Upper lobe of left lung (tissue), 4 donors: ENCODE data around the gene RSPH9.

Experiments used
- CTCF ChIP-seq, 6 experiments: fragments of 450-650 bp in 4 of 6; fragments of 200-600 bp in 2 of 6; sonication (generic) in 2 of 6; IDR thresholded peaks; one replicate each; pipeline ENCODE4 v1.5.1; 2016 to 2019; ENCODE audit warnings: antibody characterized with exemption in 6 of 6
- EP300 ChIP-seq, 4 donors: sonication (generic); formaldehyde crosslinking; IDR thresholded peaks; one replicate each; pipeline ENCODE4 v1.5.1; 2017; ENCODE audit warnings: antibody characterized with exemption in 4 of 4, control low read depth in 2 of 4
- POLR2AphosphoS5 ChIP-seq, 2 donors: sonication (generic); formaldehyde crosslinking; IDR thresholded peaks; one replicate each; pipeline ENCODE4 v1.5.1; 2017; ENCODE audit warnings: antibody characterized with exemption in 2 of 2

- TF ChIP-seq POLR2AphosphoS5 (IDR thresholded peaks at IDR 0.05), result no peak
- no peak for TF ChIP-seq EP300 (IDR thresholded peaks at IDR 0.05)
- TF ChIP-seq CTCF (IDR thresholded peaks at IDR 0.05), result no peak
Observed at GRCh38 chr6:43720999-43721398, 76.2 kb downstream of the RSPH9 start.
